ENCODE measurements around the gene HSFX3.
"Not testable (repeated sequence)": the region's sequence is repeated elsewhere in the genome, so short reads cannot be mapped to it uniquely, and the experiment has no call there.

DNA sequence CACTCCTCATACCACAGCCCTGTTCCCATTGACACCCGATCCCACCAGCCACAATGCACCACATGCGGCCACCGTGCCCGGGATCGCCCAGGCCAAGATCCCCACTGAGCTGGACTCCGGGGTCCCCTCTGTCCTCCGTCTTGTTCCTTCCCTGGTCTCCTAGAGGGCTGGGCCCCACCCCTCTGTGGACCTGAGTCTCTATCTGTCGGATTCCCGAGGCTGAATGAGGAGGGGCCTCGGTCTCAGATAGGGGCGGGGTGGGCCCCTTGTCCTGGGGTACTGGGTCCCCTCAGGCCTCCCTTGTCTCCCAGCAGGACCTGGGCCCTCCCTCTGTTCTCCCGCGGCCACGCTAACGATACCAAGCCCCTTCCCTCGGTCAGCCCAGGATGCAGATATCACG lies 35.9 kb upstream of the HSFX3 start:
- TF ChIP-seq, protein P1, sequence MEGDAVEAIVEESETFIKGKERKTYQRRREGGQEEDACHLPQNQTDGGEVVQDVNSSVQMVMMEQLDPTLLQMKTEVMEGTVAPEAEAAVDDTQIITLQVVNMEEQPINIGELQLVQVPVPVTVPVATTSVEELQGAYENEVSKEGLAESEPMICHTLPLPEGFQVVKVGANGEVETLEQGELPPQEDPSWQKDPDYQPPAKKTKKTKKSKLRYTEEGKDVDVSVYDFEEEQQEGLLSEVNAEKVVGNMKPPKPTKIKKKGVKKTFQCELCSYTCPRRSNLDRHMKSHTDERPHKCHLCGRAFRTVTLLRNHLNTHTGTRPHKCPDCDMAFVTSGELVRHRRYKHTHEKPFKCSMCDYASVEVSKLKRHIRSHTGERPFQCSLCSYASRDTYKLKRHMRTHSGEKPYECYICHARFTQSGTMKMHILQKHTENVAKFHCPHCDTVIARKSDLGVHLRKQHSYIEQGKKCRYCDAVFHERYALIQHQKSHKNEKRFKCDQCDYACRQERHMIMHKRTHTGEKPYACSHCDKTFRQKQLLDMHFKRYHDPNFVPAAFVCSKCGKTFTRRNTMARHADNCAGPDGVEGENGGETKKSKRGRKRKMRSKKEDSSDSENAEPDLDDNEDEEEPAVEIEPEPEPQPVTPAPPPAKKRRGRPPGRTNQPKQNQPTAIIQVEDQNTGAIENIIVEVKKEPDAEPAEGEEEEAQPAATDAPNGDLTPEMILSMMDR (IDR thresholded peaks at IDR 0.05; ENCODE audit: insufficient read depth, low read depth, low read length): not testable (repeated sequence)
- not testable (repeated sequence) for TF ChIP-seq EZH2 (IDR thresholded peaks at IDR 0.05; ENCODE audit: insufficient read depth, low read length)

All from astrocyte (in vitro differentiated cells and primary cell).